Mucosa of descending colon (tissue), 3 donors: Measurements from ENCODE around the gene RUNX1. TPM values are rescaled to one million over a fixed set of nuclear protein-coding genes. Genes with fewer than 3 reads are reported as not detected.
A peak's percentile ranks its signal among the peaks of the same experiment; 100 is the strongest.

Experiments used
- ATAC-seq: fragments of 200-7000 bp; cut with Tn5 transposase; one replicate; pipeline ENCODE4 v1.9.1; 2020; ENCODE audit warnings: mild to moderate bottlenecking, moderate library complexity
- DNase-seq, 3 donors: peaks; one replicate each; pipeline ENCODE4 v3.0.0-alpha.2; 2020
- H3K36me3 ChIP-seq: fragments of 200-600 bp; one replicate; pipeline ENCODE4 v1.8.0; 2021; ENCODE audit warnings: low read depth, mild to moderate bottlenecking
- H3K4me1 ChIP-seq: fragments of 200-600 bp; one replicate; pipeline ENCODE4 v1.8.0; 2021; ENCODE audit warnings: low read depth, mild to moderate bottlenecking
- H3K4me3 ChIP-seq: fragments of 200-600 bp; one replicate; pipeline ENCODE4 v1.8.0; 2021; ENCODE audit warnings: mild to moderate bottlenecking
- H3K9me3 ChIP-seq: fragments of 200-600 bp; one replicate; pipeline ENCODE4 v1.8.0; 2021; ENCODE audit warnings: mild to moderate bottlenecking
- intact Hi-C, 2 donors: fragments of 100-400 bp; cut with DNase I in 1 of 2; cut with micrococcal nuclease in 1 of 2; formaldehyde crosslinking; loops; one replicate each; pipeline versions ENCODE4 v1.11.0 to v1.11.1; 2022; cut with DNase I, micrococcal nuclease
- total RNA-seq, 3 donors: library from RNA; stranded (reverse); fragmentation: NEBNext Ultra II Directional in 2 of 3; extraction: Animal tissue kit (Norgen Biotek cat#: 25700) in 2 of 3; gene quantifications; one replicate each; pipeline versions ENCODE4 v1.2.1 to v1.2.4, GENCODE V29; 2021 to 2023
- TF ChIP-seq, protein P1 (sequence below): fragments of 200-600 bp; IDR thresholded peaks from one replicate; pipeline ENCODE4 v1.8.0; 2022; ENCODE audit warnings: antibody characterized with exemption, mild to moderate bottlenecking
- donor health status: DM: no; HTN: no; CAD: no; lungs with moderate emphysema.
- donor health status: DM: no; HTN: no; CAD: no.
- donor health status: DM: no; HTN: yes; CAD: no.

RUNX1 gene
- total RNA-seq, 3 donors from 2014 or later = 16.5 to 29.4 (median 24.0) TPM

DNA sequence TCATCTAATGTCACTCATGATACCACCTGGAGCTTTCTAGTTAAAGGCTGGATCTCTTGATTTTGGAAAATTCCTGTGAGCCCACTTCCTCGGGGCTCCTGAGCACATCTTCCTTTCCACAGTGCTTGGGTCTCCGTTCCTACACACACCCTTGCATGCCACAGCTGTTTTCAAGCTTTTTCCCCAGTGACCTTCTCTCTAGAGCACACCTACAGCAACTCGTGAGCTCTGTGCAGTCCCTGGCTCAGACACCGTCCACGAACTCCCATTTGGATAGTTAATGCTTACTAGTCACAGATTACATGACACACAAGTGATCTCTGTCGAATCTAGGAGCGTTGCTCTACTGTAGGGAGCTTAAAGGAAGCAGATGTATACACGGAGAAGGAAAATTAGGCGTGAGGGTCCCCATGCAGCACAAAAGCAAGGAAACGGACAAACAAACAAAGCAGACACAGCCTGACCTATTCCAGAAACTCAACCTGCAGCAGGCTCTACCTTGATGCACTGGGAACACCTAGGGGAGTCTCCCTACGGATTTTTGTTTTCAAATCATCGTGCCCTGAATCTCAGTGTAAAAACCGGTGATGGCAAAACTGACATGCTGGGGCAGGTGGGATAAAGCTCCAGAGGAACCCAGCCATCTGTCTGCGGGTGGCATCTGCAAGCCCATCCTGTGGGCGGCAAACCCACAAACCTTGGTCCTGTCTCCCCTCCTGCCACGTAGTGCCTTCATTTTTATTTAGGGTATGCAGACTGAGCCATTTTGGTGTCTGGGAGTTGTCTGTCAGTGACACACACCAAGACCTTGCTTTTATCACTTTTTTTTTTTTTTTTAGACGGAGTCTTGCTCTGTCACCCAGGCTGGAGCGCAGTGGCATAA is 177.8 kb downstream of the RUNX1 start:
- Histone ChIP-seq H3K4me3 (no peak overlapping the region), H3K9me3 (no peaks in the 10 kb centered on the region), H3K4me1 (peaks cover 3% of the 10 kb centered on the region), H3K36me3 (no peaks in the 10 kb centered on the region)
- ATAC-seq (no peak), DNase-seq (no peak)
- TF ChIP-seq, protein P1, sequence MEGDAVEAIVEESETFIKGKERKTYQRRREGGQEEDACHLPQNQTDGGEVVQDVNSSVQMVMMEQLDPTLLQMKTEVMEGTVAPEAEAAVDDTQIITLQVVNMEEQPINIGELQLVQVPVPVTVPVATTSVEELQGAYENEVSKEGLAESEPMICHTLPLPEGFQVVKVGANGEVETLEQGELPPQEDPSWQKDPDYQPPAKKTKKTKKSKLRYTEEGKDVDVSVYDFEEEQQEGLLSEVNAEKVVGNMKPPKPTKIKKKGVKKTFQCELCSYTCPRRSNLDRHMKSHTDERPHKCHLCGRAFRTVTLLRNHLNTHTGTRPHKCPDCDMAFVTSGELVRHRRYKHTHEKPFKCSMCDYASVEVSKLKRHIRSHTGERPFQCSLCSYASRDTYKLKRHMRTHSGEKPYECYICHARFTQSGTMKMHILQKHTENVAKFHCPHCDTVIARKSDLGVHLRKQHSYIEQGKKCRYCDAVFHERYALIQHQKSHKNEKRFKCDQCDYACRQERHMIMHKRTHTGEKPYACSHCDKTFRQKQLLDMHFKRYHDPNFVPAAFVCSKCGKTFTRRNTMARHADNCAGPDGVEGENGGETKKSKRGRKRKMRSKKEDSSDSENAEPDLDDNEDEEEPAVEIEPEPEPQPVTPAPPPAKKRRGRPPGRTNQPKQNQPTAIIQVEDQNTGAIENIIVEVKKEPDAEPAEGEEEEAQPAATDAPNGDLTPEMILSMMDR = no peak
- intact Hi-C loops = loop anchor here in 1 of 2 donors (10.0 kb wide), 1 partner anchor 126 kb away; no protein-coding TSS in a partner anchor

DNA sequence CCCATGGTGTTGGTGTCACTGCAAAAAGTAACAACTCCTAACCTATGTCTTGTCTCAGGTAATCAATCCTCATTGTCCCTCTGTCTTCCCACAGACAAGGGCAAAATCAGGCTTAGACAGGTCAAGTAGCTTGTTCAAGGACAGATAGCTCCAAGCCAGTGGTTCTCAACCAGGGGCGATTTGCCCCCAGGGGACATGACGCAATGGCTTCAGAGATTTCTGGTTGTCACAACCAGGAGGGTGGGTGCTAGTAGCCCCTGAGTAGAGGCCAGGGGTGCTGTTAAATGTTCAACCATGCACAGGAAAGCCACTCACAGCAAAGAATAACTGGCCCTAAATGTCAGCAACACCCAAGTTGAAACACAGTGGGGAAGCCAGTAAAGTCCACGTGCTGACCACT is 178.9 kb downstream of the RUNX1 start:
- ATAC-seq (no peak), DNase-seq (no peak)
- no peaks in the 10 kb centered on the region for H3K9me3 ChIP-seq
- TF ChIP-seq, protein P1 = no peak
- H3K4me1 ChIP-seq = peaks cover 5% of the 10 kb centered on the region
- no peaks in the 10 kb centered on the region for H3K36me3 ChIP-seq
- H3K4me3 ChIP-seq = no peak overlapping the region
- intact Hi-C loops = loop anchor here in 1 of 2 donors (10.0 kb wide), 1 partner anchor 125 kb away; no protein-coding TSS in a partner anchor

DNA sequence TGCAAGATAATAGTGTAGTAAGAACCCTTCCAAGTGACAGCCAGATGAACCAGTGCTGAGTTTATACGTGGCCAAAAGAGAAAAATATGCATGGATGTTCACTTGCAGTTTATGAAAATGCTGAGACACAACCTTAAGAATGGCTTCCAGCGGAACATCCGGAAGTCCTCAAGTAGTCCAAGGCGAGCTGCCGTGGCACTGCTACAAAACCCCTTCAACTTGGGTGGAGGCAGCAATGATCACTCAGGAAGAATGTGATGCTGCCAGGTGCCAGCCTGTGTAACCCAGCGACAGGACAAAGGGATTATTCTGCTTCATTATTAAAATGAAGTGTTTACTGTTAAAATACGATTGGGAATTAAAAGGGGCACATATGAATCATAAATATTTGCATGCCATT is 179.6 kb downstream of the RUNX1 start:
- peaks cover 10% of the 10 kb centered on the region for H3K4me1 ChIP-seq
- ATAC-seq = no peak
- no peak for DNase-seq
- intact Hi-C loops = no loop called here
- no peak overlapping the region for H3K4me3 ChIP-seq
- no peaks in the 10 kb centered on the region for H3K9me3 ChIP-seq
- TF ChIP-seq, protein P1 = no peak
- no peaks in the 10 kb centered on the region for H3K36me3 ChIP-seq

DNA sequence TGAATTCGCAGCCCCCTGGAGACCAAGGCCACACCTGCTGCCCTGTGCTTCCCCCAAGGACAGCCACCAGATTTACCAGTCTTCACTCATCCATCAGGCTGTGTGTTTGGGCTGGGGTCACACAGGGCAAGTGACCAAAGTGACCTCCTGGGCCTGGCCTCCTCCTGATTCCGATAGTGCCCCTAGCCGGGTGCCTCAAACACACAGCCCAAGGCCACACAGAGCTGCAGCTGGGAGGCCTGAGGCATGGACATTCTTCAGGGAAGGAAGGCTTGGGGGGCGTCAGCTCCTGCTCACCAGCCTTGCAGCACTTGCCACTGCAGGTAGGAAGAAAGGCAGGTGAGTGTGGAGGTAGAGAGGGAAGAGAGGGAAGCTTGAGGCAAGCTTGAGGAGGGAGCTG is 181.3 kb downstream of the RUNX1 start:
- no peaks in the 10 kb centered on the region for H3K9me3 ChIP-seq
- intact Hi-C loops = no loop called here
- H3K36me3 ChIP-seq = no peaks in the 10 kb centered on the region
- DNase-seq (no peak), ATAC-seq (no peak)
- no peak overlapping the region for H3K4me3 ChIP-seq
- peaks cover 24% of the 10 kb centered on the region for H3K4me1 ChIP-seq
- TF ChIP-seq, protein P1 = no peak

DNA sequence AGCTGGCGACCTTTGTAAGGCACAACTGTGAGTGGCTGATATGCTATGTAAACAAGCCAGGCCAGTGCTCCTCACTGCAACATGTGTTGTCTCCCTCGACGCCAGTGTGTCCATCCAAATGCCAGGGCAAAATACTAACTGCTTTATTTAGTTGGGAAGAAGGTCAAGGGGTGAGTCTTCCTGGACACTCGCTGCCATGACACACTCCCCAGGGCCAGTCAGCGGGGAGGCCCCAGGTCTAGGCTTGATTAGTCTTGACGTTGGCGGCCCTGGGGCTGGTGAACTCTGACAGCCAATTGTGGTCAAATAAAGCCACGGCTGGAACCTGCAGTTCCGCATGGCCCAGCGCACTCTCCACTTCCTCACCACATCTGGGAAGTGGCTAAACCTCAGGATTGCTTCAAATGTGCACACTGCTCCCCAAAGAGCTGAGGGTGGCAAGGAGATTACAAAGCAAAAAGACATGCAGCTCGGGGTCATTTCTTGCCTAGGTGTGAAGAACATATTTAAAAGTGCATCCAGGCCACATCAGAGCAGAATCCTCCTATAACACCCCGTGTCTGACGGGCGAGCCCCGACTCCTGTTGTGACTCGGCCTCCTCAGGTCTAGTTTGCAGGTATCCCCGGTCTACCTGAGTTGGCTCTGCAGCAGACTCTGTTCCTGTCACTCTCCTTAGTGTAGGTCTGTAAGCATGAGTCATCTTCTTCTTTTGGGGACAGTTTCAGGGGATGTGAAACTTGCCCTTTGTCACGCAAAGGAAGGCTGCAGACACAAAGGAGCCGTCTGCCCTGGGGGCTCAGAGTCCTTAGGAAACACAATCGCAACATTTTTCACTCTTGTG is 183.5 kb downstream of the RUNX1 start:
- no peaks in the 10 kb centered on the region for H3K36me3 ChIP-seq
- TF ChIP-seq, protein P1 = no peak
- ATAC-seq (peak; percentile 45), DNase-seq (peak; percentile 54 to 78 (median 58))
- H3K9me3 ChIP-seq = no peaks in the 10 kb centered on the region
- peaks cover 24% of the 10 kb centered on the region for H3K4me1 ChIP-seq
- intact Hi-C loops = no loop called here
- no peak overlapping the region for H3K4me3 ChIP-seq
